Neural progenitor cell (in vitro differentiated cells): ENCODE measurements around the gene RSL1D1. TPM values are rescaled to one million over a fixed set of nuclear protein-coding genes. Genes with fewer than 3 reads are reported as not detected.

Experiments used
- DNase-seq: peaks from one replicate; pipeline ENCODE4 v3.0.0-alpha.2; 2016; ENCODE audit warnings: low spot score
- H2AFZ ChIP-seq: fragments of 200-600 bp; sonication (generic); replicated peaks from 2 replicates; pipeline ENCODE4 v1.6.1; 2016; ENCODE audit warnings: antibody characterized with exemption
- H3F3A ChIP-seq: fragments of 200-600 bp; sonication (generic); 2 replicates; pipeline ENCODE4 v1.6.1; 2016; ENCODE audit warnings: antibody characterized with exemption, low read depth
- H3K27ac ChIP-seq: fragments of 200-600 bp; sonication (generic); 2 replicates; pipeline ENCODE4 v1.5.1; 2016; ENCODE audit warnings: mild to moderate bottlenecking
- H3K27me3 ChIP-seq: fragments of 200-600 bp; sonication (generic); 2 replicates; pipeline ENCODE4 v1.6.1; 2016; ENCODE audit warnings: mild to moderate bottlenecking, moderate library complexity
- H3K36me3 ChIP-seq: fragments of 200-600 bp; sonication (generic); 2 replicates; pipeline ENCODE4 v1.5.1; 2016
- H3K4me1 ChIP-seq: fragments of 200-600 bp; sonication (generic); 2 replicates; pipeline ENCODE4 v1.6.1; 2016; ENCODE audit warnings: mixed run types
- H3K4me2 ChIP-seq: fragments of 200-600 bp; sonication (generic); 2 replicates; pipeline ENCODE4 v1.6.1; 2016
- H3K4me3 ChIP-seq: fragments of 200-600 bp; sonication (generic); 2 replicates; pipeline ENCODE4 v1.5.1; 2016
- H3K79me2 ChIP-seq: fragments of 200-600 bp; sonication (generic); 2 replicates; pipeline ENCODE4 v1.6.1; 2016; ENCODE audit warnings: low read depth
- H3K9ac ChIP-seq: fragments of 200-600 bp; sonication (generic); 2 replicates; pipeline ENCODE4 v1.6.1; 2016
- H3K9me3 ChIP-seq: fragments of 200-600 bp; sonication (generic); 2 replicates; pipeline ENCODE4 v1.5.1; 2016; ENCODE audit warnings: low read depth
- H4K20me1 ChIP-seq: fragments of 200-600 bp; sonication (generic); 2 replicates; pipeline ENCODE4 v1.6.1; 2016; ENCODE audit warnings: low read depth
- H3K27ac Mint-ChIP-seq: 3 replicates; pipeline ENCODE4 v1.8.0; 2021; ENCODE audit warnings: mixed read lengths
- H3K27me3 Mint-ChIP-seq: 2 replicates; pipeline ENCODE4 v1.8.0; 2022; ENCODE audit warnings: low read depth, mild to moderate bottlenecking, inconsistent platforms, moderate library complexity, mixed read lengths; ENCODE audit not compliant: insufficient read depth
- H3K36me3 Mint-ChIP-seq: 3 replicates; pipeline ENCODE4 v1.8.0; 2021; ENCODE audit warnings: mixed read lengths
- H3K4me1 Mint-ChIP-seq: 3 replicates; pipeline ENCODE4 v1.8.0; 2021; ENCODE audit warnings: mixed read lengths
- H3K4me3 Mint-ChIP-seq: 3 replicates; pipeline ENCODE4 v1.8.0; 2021; ENCODE audit warnings: mild to moderate bottlenecking, moderate library complexity, mixed read lengths
- H3K9me3 Mint-ChIP-seq: 3 replicates; pipeline ENCODE4 v1.8.0; 2020; ENCODE audit warnings: mixed read lengths
- CTCF ChIP-seq: fragments of 200-600 bp; sonication (generic); IDR thresholded peaks from 2 replicates; pipeline ENCODE4 v1.5.1; 2017; ENCODE audit warnings: antibody characterized with exemption, mild to moderate bottlenecking
- EZH2 ChIP-seq: fragments of 200-600 bp; sonication (generic); IDR thresholded peaks from 2 replicates; pipeline ENCODE4 v1.6.1; 2017; ENCODE audit warnings: antibody characterized with exemption, mild to moderate bottlenecking, moderate library complexity
- EZH2phosphoT487 ChIP-seq: fragments of 200-600 bp; sonication (generic); IDR thresholded peaks from 2 replicates; pipeline ENCODE4 v1.6.1; 2017; ENCODE audit warnings: antibody characterized with exemption
- total RNA-seq: library from RNA; depleted of rRNA; stranded (reverse); fragments of >200 nt; gene quantifications from 2 replicates; pipeline ENCODE4 v1.2.3, GENCODE V29; 2015; ENCODE audit warnings: low replicate concordance

RSL1D1 gene
- total RNA-seq, 1 donor from 2014 or later, result 384 TPM

- no peaks in the 10 kb centered on the region for H3K27me3 ChIP-seq
- H3K4me3 Mint-ChIP-seq, result no peak overlapping the region
- no peak for DNase-seq
- no peaks in the 10 kb centered on the region for H3K4me1 ChIP-seq
- no peak overlapping the region for H3K4me3 ChIP-seq
- H3K27me3 Mint-ChIP-seq, result no peaks in the 10 kb centered on the region
- no peaks in the 10 kb centered on the region for H3K4me1 Mint-ChIP-seq
- no peak overlapping the region for H3K27ac ChIP-seq
- H3K4me2 ChIP-seq, result no peak overlapping the region
- no peak overlapping the region for H2AFZ ChIP-seq
- H3K36me3 Mint-ChIP-seq, result peaks cover 19% of the 10 kb centered on the region
- no peak overlapping the region for H3K9ac ChIP-seq
- no peaks in the 10 kb centered on the region for H3K9me3 ChIP-seq
- no peaks in the 10 kb centered on the region for H3K9me3 Mint-ChIP-seq
- H3F3A ChIP-seq, result peaks cover 10% of the 10 kb centered on the region
- H3K79me2 ChIP-seq, result no peaks in the 10 kb centered on the region
- peaks cover 22% of the 10 kb centered on the region for H3K36me3 ChIP-seq
- no peak overlapping the region for H3K27ac Mint-ChIP-seq
- TF ChIP-seq EZH2phosphoT487 (no peak), EZH2 (no peak), CTCF (no peak)
- no peaks in the 10 kb centered on the region for H4K20me1 ChIP-seq
Measured at GRCh38 chr16:11886881-11887280, 35.5 kb upstream of the RSL1D1 start.

- Mint-ChIP-seq H3K27ac (no peak overlapping the region), H3K27me3 (no peaks in the 10 kb centered on the region), H3K4me1 (no peaks in the 10 kb centered on the region), H3K4me3 (no peak overlapping the region), H3K9me3 (no peaks in the 10 kb centered on the region), H3K36me3 (peaks cover 19% of the 10 kb centered on the region)
- Histone ChIP-seq H2AFZ (no peak overlapping the region), H3K4me3 (no peak overlapping the region), H3K4me2 (no peak overlapping the region), H3K9ac (no peak overlapping the region), H3K79me2 (no peaks in the 10 kb centered on the region), H3K27me3 (no peaks in the 10 kb centered on the region), H3K4me1 (no peaks in the 10 kb centered on the region), H3K36me3 (peaks cover 13% of the 10 kb centered on the region), H3K27ac (no peak overlapping the region), H3K9me3 (no peaks in the 10 kb centered on the region), H3F3A (peaks cover 5% of the 10 kb centered on the region), H4K20me1 (no peaks in the 10 kb centered on the region)
- no peak for DNase-seq
- no peak for TF ChIP-seq EZH2phosphoT487
- no peak for TF ChIP-seq EZH2
- no peak for TF ChIP-seq CTCF
Measured at GRCh38 chr16:11884035-11884434, 32.7 kb upstream of the RSL1D1 start.

GRCh38 chr16:11880007-11880406, 28.7 kb upstream of the RSL1D1 start:
- H3K4me3 Mint-ChIP-seq, result no peak overlapping the region
- H3K4me1 ChIP-seq, result no peaks in the 10 kb centered on the region
- DNase-seq, result no peak
- no peak overlapping the region for H3K4me2 ChIP-seq
- H2AFZ ChIP-seq, result no peak overlapping the region
- H3K27me3 ChIP-seq, result no peaks in the 10 kb centered on the region
- no peaks in the 10 kb centered on the region for H3K9me3 ChIP-seq
- H3K9ac ChIP-seq, result no peak overlapping the region
- H3K79me2 ChIP-seq, result no peaks in the 10 kb centered on the region
- H3K4me3 ChIP-seq, result no peak overlapping the region
- no peak overlapping the region for H3K27ac ChIP-seq
- H3K27ac Mint-ChIP-seq, result no peak overlapping the region
- no peaks in the 10 kb centered on the region for H4K20me1 ChIP-seq
- H3K4me1 Mint-ChIP-seq, result no peaks in the 10 kb centered on the region
- peaks cover 10% of the 10 kb centered on the region for H3K36me3 ChIP-seq
- no peaks in the 10 kb centered on the region for H3K9me3 Mint-ChIP-seq
- H3K36me3 Mint-ChIP-seq, result peaks cover 18% of the 10 kb centered on the region
- H3F3A ChIP-seq, result peaks cover 7% of the 10 kb centered on the region
- no peaks in the 10 kb centered on the region for H3K27me3 Mint-ChIP-seq
- TF ChIP-seq EZH2 (no peak), EZH2phosphoT487 (no peak), CTCF (no peak)
